ENCODE data around the gene TM4SF4.

Gene TM4SF4

GRCh38 chr3:149455366-149455765 is 19.1 kb upstream of the TM4SF4 start:
- no peak for DNase-seq (ENCODE audit: low read depth in 2 of 2)

GRCh38 chr3:149455989-149456388 is 18.5 kb upstream of the TM4SF4 start:
- no peak for DNase-seq (ENCODE audit: low read depth in 2 of 2)

GRCh38 chr3:149459491-149460059 is 14.9 kb upstream of the TM4SF4 start:
- DNase-seq (ENCODE audit: low read depth in 2 of 2), result no peak

GRCh38 chr3:149460117-149460516 is 14.4 kb upstream of the TM4SF4 start:
- DNase-seq (ENCODE audit: low read depth in 2 of 2), result no peak

- no peak for DNase-seq (ENCODE audit: low read depth in 2 of 2)
These were observed 12.4 kb upstream of the TM4SF4 start for GRCh38 chr3:149462051-149462450.

- no peak for DNase-seq (ENCODE audit: low read depth in 2 of 2)
These were observed 11.9 kb upstream of the TM4SF4 start for GRCh38 chr3:149462581-149463011.

GRCh38 chr3:149463921-149464320 is 10.6 kb upstream of the TM4SF4 start:
- no peak for DNase-seq (ENCODE audit: low read depth in 2 of 2)

GRCh38 chr3:149464542-149465328 is 9.8 kb upstream of the TM4SF4 start:
- DNase-seq (ENCODE audit: low read depth in 2 of 2), result no peak

- DNase-seq (ENCODE audit: low read depth in 2 of 2), result no peak
These were observed 9.1 kb upstream of the TM4SF4 start for GRCh38 chr3:149465351-149465883.

- no peak for DNase-seq (ENCODE audit: low read depth in 2 of 2)
These were observed 8.3 kb upstream of the TM4SF4 start for GRCh38 chr3:149466192-149466591.

GRCh38 chr3:149468504-149469212 is 5.8 kb upstream of the TM4SF4 start:
- DNase-seq (ENCODE audit: low read depth in 2 of 2), result no peak

- DNase-seq (ENCODE audit: low read depth in 2 of 2), result no peak
These were observed 4.1 kb upstream of the TM4SF4 start for GRCh38 chr3:149470381-149470780.

- DNase-seq (ENCODE audit: low read depth in 2 of 2), result no peak
These were observed 2.3 kb upstream of the TM4SF4 start for GRCh38 chr3:149472030-149472797.

- DNase-seq (ENCODE audit: low read depth in 2 of 2), result no peak
These were observed 894 bp upstream of the TM4SF4 start for GRCh38 chr3:149473357-149474249.

GRCh38 chr3:149475451-149476060 is 1.1 kb downstream of the TM4SF4 start:
- DNase-seq (ENCODE audit: low read depth in 2 of 2), result no peak

GRCh38 chr3:149476225-149476624 is 1.7 kb downstream of the TM4SF4 start:
- no peak for DNase-seq (ENCODE audit: low read depth in 2 of 2)

GRCh38 chr3:149479621-149480325 is 5.3 kb downstream of the TM4SF4 start:
- DNase-seq (ENCODE audit: low read depth in 2 of 2), result no peak

- DNase-seq (ENCODE audit: low read depth in 2 of 2), result no peak
These were observed 6.0 kb downstream of the TM4SF4 start for GRCh38 chr3:149480326-149481017.

- DNase-seq (ENCODE audit: low read depth in 2 of 2), result no peak
These were observed 6.6 kb downstream of the TM4SF4 start for GRCh38 chr3:149481056-149481455.

All from stimulated activated CD4-positive, alpha-beta T cell treated with anti-CD3 and anti-CD28 coated beads, Interleukin-1b, Interleukin-23, amount 100 ng/mL, for 4 hours (primary cell).